Ramos (cell line): Measurements from ENCODE around the gene ZCWPW2.

Source experiments
- in situ Hi-C: fragments of 300-500 bp; cut with MboI; formaldehyde crosslinking; loops from one replicate; pipeline ENCODE4 v1.14.3; 2022; ENCODE audit warnings: low sequenced_read_pairs; ENCODE audit not compliant: unreplicated experiment

Gene ZCWPW2

GRCh38 chr3:28347374-28348264, 902 bp upstream of the ZCWPW2 start:
- in situ Hi-C loops = no loop called here

- in situ Hi-C loops = no loop called here
These were observed 274 bp upstream of the ZCWPW2 start for GRCh38 chr3:28348265-28348628.

- in situ Hi-C loops = no loop called here
These were observed 1.0 kb downstream of the ZCWPW2 start for GRCh38 chr3:28349469-28350000.

- in situ Hi-C loops = no loop called here
These were observed 27.9 kb downstream of the ZCWPW2 start for GRCh38 chr3:28376424-28376823.

GRCh38 chr3:28386049-28386448, 37.5 kb downstream of the ZCWPW2 start:
- in situ Hi-C loops = no loop called here

GRCh38 chr3:28388978-28389377, 40.5 kb downstream of the ZCWPW2 start:
- in situ Hi-C loops = no loop called here

- in situ Hi-C loops = no loop called here
These were observed 50.7 kb downstream of the ZCWPW2 start for GRCh38 chr3:28399206-28399605.

GRCh38 chr3:28406241-28406640, 57.7 kb downstream of the ZCWPW2 start:
- in situ Hi-C loops = no loop called here

GRCh38 chr3:28449398-28449797, 100.9 kb downstream of the ZCWPW2 start:
- in situ Hi-C loops = no loop called here

GRCh38 chr3:28462866-28463265, 114.3 kb downstream of the ZCWPW2 start:
- in situ Hi-C loops = no loop called here

- in situ Hi-C loops = no loop called here
These were observed 118.9 kb downstream of the ZCWPW2 start for GRCh38 chr3:28467414-28467813.

- in situ Hi-C loops = no loop called here
These were observed 127.7 kb downstream of the ZCWPW2 start for GRCh38 chr3:28476194-28476593.

- in situ Hi-C loops = no loop called here
These were observed 128.2 kb downstream of the ZCWPW2 start for GRCh38 chr3:28476764-28477163.

GRCh38 chr3:28485164-28485563, 136.6 kb downstream of the ZCWPW2 start:
- in situ Hi-C loops = no loop called here

- in situ Hi-C loops = no loop called here
These were observed 146.8 kb downstream of the ZCWPW2 start for GRCh38 chr3:28495301-28495700.

GRCh38 chr3:28502397-28502937, 153.9 kb downstream of the ZCWPW2 start:
- in situ Hi-C loops = no loop called here

GRCh38 chr3:28504976-28505375, 156.5 kb downstream of the ZCWPW2 start:
- in situ Hi-C loops = no loop called here

GRCh38 chr3:28521663-28522062, 173.1 kb downstream of the ZCWPW2 start:
- in situ Hi-C loops = no loop called here

- in situ Hi-C loops = no loop called here
These were observed 193.8 kb downstream of the ZCWPW2 start for GRCh38 chr3:28542351-28542750.

- in situ Hi-C loops = no loop called here
These were observed 195.7 kb downstream of the ZCWPW2 start for GRCh38 chr3:28544236-28544635.

GRCh38 chr3:28544831-28545230, 196.3 kb downstream of the ZCWPW2 start:
- in situ Hi-C loops = no loop called here

GRCh38 chr3:28547677-28548076, 199.2 kb downstream of the ZCWPW2 start:
- in situ Hi-C loops = no loop called here
